OCI-LY3 (cell line): Measurements from ENCODE around the gene KL.

ENCODE experiments used
- CTCF ChIP-seq: fragments of 200-600, 300-600 bp; sonication (generic); IDR thresholded peaks from 2 replicates; pipeline ENCODE4 v1.5.1; 2014; ENCODE audit warnings: antibody characterized with exemption, low read length, low read depth
- EZH2phosphoT487 ChIP-seq: fragments of 200-600 bp; shearing (Covaris generic); IDR thresholded peaks from 2 replicates; pipeline ENCODE4 v1.6.1; 2018; ENCODE audit warnings: antibody characterized with exemption, mixed run types, low read depth

GRCh38 chr13:33007237-33007636 is 9.0 kb upstream of the KL start:
- TF ChIP-seq CTCF (no peak), EZH2phosphoT487 (no peak)
